GM12864 (cell line): ENCODE measurements around the gene RSPRY1.

Experiments used
- DNase-seq: peaks from one replicate; pipeline ENCODE4 v3.0.0-alpha.2; 2011; ENCODE audit warnings: low read depth
- H3K4me3 ChIP-seq: 2 replicates; pipeline ENCODE4 v1.5.1; 2011; ENCODE audit warnings: mild to moderate bottlenecking, low read depth, low read length, control low read depth
- TF ChIP-seq, protein P1 (sequence below): IDR thresholded peaks from 2 replicates; pipeline ENCODE4 v1.5.1; 2011; ENCODE audit warnings: low read depth, mild to moderate bottlenecking, moderate library complexity, low read length, control low read depth, inconsistent platforms; ENCODE audit errors: missing control alignments

Gene RSPRY1

GRCh38 chr16:57276596-57276995 is 90.5 kb downstream of the RSPRY1 start:
- no peak for DNase-seq
- TF ChIP-seq, protein P1, sequence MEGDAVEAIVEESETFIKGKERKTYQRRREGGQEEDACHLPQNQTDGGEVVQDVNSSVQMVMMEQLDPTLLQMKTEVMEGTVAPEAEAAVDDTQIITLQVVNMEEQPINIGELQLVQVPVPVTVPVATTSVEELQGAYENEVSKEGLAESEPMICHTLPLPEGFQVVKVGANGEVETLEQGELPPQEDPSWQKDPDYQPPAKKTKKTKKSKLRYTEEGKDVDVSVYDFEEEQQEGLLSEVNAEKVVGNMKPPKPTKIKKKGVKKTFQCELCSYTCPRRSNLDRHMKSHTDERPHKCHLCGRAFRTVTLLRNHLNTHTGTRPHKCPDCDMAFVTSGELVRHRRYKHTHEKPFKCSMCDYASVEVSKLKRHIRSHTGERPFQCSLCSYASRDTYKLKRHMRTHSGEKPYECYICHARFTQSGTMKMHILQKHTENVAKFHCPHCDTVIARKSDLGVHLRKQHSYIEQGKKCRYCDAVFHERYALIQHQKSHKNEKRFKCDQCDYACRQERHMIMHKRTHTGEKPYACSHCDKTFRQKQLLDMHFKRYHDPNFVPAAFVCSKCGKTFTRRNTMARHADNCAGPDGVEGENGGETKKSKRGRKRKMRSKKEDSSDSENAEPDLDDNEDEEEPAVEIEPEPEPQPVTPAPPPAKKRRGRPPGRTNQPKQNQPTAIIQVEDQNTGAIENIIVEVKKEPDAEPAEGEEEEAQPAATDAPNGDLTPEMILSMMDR = no peak
- no peak overlapping the region for H3K4me3 ChIP-seq

DNA sequence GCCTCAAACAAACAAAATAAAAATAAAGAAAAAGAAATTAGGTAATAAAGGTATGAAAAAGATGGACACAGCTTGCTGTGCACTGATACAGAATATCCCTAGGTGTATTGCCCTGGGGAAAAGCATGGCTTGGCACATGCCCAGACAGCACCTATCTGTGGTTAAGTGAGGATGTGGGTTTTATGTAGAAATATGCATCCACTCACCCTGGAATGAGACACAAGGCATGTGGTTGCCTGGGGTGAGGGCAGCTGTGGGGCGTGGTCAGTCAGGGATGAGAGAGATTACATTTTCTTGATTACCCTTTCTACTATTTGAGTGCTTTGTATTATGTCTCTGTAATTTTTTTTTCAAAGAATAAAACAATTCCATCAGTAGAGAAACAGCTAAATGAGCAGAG is 91.5 kb downstream of the RSPRY1 start:
- no peak overlapping the region for H3K4me3 ChIP-seq
- DNase-seq = no peak
- TF ChIP-seq, protein P1 = no peak

DNA sequence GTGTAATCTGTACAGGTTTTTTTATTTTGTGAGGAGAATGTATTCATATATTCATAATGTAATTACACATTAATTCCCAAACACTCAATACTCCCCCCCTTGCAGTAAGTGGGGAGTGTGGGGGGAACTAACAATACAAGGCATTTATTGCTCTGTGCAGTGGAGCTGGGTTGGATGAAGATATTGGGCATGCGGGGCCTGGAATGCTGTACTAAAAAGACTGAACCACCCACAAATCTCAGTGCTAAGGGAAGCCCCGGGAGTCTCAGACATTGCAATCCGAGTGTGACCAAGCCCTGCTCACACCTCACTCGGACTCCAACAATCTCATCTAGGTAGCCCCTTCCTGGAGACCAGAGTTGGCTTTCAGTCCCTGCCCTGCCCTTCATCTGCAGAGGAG is 92.4 kb downstream of the RSPRY1 start:
- H3K4me3 ChIP-seq = no peak overlapping the region
- no peak for DNase-seq
- TF ChIP-seq, protein P1 = no peak

- DNase-seq = no peak
- TF ChIP-seq, protein P1 = no peak
- no peak overlapping the region for H3K4me3 ChIP-seq
These were observed 93.9 kb downstream of the RSPRY1 start for GRCh38 chr16:57279780-57280638.

GRCh38 chr16:57281791-57282190 is 95.7 kb downstream of the RSPRY1 start:
- H3K4me3 ChIP-seq = no peak overlapping the region
- no peak for DNase-seq
- TF ChIP-seq, protein P1 = no peak

DNA sequence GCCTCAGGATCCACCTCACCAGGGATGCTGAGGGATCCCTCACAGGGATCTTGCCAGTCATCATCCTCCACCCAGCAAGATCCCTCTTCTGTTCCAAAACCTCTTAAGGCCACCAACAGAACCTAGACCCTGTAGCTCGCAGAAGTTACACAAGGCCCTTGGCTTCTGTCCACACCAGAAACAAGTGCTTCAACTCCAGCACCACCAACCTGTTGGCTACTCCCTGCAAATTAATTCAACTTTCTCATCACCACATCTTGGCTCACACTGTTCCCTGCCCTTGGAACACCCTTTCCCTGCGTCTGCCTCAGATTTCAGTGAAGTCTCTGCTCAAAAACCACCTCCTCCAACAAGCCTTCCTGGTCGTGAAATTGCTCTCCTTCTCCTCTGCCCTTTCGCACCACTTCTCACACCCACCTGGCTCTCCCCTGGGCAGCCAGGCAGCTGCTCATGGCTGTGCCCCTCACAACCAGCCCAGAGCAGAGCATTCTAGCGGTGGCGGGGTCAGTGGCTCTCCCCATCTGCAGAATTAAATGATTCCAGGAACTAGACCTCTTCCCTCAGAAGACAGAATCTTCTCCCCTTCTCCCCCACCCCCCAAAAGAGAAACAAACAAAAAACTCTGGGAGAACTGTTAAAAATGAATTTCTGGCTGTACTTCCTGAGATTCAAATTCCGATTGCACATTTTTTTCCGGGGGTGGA is 96.5 kb downstream of the RSPRY1 start:
- DNase-seq = no peak
- TF ChIP-seq, protein P1 = no peak
- H3K4me3 ChIP-seq = no peak overlapping the region
